GM12874 (cell line): Measurements from ENCODE around the gene SELENOF.

ENCODE experiments used
- TF ChIP-seq, protein P1 (sequence below): IDR thresholded peaks from 2 replicates; pipeline ENCODE4 v1.5.1; 2011; ENCODE audit warnings: low read depth, mild to moderate bottlenecking, control low read depth, low read length, moderate library complexity; ENCODE audit not compliant: insufficient read depth

Gene SELENOF

DNA sequence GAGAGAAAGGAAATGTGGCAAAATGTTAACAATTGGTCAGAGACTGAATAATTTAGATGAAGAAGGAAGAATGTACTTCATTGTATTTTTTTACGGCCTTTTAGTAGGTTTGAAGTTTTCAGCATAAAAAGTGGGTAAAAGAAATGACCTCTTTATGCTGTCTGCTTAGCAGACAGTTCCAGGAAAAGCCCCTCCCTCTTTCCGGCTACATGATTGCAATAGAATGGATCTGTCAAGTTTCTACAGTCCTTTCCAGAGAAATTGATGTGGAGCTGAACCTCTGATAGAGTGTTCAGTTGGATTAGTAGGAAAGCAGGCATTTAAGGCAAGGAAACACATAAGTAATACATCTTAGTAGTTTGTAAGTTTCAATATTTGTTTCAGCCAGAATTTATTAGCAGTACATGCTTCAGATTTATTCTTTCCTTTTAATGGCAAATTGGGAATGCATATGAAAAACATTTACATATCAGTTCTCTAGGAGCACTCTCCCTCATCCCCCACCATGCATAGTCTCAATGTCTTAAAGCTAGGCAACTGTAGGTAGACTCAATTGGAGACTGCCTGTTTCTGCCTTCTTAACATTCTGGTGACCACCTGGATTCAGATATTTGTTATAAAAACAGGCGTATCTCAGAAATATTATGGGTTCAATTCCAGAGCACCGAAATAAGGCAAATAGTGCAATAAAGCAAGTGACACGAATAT is 36.9 kb upstream of the SELENOF start:
- TF ChIP-seq, protein P1, sequence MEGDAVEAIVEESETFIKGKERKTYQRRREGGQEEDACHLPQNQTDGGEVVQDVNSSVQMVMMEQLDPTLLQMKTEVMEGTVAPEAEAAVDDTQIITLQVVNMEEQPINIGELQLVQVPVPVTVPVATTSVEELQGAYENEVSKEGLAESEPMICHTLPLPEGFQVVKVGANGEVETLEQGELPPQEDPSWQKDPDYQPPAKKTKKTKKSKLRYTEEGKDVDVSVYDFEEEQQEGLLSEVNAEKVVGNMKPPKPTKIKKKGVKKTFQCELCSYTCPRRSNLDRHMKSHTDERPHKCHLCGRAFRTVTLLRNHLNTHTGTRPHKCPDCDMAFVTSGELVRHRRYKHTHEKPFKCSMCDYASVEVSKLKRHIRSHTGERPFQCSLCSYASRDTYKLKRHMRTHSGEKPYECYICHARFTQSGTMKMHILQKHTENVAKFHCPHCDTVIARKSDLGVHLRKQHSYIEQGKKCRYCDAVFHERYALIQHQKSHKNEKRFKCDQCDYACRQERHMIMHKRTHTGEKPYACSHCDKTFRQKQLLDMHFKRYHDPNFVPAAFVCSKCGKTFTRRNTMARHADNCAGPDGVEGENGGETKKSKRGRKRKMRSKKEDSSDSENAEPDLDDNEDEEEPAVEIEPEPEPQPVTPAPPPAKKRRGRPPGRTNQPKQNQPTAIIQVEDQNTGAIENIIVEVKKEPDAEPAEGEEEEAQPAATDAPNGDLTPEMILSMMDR: no peak

DNA sequence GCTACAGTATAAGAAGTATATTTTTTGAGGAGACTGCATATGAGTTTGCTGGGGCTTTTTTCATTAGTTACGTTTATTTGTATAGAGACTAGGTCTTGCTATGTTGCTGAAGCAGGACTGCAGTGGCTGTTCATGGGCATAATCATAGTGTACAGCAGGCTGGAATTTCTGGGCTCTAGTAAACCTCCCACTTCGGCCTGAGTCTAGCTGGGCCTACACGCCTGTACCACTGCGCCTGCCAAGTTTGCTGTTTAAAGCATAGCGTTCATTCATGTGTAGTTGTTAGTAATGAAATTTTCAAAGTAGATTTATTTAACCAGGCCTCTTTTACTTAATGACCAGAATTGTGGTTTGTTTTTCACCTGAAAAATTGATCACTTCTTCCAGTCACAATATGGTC is 34.3 kb upstream of the SELENOF start:
- TF ChIP-seq, protein P1: no peak

DNA sequence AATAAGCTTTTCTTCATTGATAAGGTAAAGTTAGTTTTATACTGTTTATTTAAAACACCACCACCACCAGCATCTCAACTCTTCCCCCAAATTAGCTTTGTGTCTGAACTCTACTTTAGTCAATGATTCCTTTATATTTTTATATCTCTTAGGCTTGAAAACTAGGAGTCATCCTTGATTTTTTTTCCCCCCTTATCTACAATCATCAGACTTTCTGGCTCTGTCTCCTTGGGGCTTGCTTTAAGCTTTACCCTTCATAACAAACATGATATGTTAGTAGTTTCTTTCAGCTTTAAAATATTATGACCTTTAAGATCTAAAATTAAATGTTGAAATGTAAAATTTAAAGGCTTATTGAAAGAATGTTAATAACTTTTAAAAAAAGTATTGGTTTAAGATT is 28.8 kb upstream of the SELENOF start:
- TF ChIP-seq, protein P1: no peak

DNA sequence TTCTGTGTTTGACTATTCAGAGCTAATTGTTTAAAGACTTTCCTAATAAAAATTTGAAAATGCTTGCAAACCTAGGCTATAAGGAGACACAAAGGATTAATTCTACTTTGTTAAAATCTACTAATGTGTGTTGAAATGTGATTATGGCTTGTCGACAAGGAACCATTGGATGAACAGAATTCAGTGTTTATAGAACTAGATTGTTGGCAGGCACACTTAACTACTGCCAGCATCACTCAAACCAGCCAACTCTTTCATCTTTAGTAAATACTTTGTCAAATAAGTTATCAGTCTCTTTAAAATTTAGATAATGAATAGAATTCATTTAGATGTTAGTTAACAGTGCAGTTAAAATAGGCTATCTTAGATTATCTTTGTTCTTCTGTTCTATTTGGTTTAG is 28.1 kb upstream of the SELENOF start:
- TF ChIP-seq, protein P1: no peak

DNA sequence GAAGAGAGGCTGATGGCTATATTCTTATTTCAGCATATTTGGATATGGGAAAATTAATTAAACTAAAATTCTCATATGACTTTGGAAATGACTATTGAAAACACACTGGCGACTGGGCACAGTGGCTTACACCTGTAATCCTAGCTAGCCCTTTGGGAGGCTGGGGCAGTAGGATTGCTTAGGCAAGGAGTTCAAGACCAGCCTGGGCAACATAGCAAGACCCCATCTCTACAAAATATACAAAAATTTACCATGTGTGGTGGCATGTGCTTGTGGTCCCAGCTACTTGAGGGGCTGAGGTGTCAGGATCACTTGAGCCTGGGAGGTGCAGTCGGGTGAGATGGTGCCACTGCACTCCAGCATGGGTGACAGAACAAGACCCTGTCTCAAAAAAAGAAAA is 26.7 kb upstream of the SELENOF start:
- TF ChIP-seq, protein P1: no peak

DNA sequence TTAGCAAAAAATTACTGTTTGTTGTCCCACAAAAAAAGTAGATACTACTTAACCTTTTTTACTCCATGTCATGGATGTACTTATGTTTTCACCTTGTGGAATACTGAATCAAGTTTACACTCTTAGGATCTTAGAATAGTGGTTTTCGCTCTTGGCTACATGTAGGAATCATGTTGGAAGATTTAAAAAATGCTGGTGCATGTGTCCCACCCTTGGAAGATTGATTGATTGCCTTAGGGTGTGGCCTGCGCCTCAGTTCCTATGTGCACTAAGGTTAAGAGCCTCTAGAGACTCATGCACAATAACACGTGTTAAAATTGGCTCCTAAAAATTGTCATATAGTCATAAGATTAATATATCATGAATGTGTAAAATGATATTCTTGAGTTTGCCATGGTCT is 25.5 kb upstream of the SELENOF start:
- TF ChIP-seq, protein P1: no peak

DNA sequence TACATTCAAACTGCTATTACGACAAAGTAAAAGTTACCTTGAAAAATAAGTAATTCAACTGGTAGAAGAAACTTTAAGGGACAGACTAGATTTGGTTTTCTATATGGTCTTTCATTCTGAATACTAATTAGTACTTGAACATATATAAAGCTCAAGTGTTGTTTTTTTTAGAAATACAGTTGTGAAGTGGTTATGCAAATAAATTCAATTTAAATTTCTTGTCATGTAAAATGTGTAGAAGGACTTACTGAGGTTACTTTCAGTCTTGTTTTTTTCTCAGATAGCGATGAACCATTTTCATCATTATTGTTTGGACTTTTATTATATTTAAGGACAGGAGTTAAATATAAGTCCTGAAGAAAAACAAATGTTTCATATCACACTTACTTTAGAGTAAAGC is 24.9 kb upstream of the SELENOF start:
- TF ChIP-seq, protein P1: no peak

DNA sequence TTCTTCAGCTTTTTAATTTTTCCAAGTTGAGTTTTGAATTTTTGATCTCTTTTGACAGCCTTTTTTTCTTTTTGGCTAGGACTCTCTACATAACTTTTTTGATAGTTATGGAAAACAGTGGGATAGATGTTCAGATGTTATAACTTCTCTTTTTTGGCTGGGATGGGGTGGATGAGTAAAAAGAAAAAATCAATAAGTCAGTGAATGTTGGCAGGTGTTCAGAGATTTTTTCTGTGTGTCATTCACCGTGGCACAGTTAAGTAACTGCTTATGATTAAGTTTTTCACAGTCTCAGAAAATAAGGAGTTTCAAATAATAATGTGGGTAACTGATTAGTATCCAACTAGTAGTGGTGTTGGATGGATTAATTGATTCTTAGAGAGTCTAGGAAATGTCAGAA is 24.5 kb upstream of the SELENOF start:
- TF ChIP-seq, protein P1: no peak
